Hippocampal formation (tissue), 2 donors: ENCODE results near the gene MARCHF5.
"Not testable (repeated sequence)": the region's sequence is repeated elsewhere in the genome, so short reads cannot be mapped to it uniquely, and the experiment has no call there.

ENCODE experiments used
- DNase-seq, 2 donors: peaks; one replicate each; lab custom pipeline; 2025; lab: John Stamatoyannopoulos, UW

Gene MARCHF5

GRCh38 chr10:92305133-92306072 lies 14.4 kb downstream of the MARCHF5 start:
- DNase-seq = no peak

DNA sequence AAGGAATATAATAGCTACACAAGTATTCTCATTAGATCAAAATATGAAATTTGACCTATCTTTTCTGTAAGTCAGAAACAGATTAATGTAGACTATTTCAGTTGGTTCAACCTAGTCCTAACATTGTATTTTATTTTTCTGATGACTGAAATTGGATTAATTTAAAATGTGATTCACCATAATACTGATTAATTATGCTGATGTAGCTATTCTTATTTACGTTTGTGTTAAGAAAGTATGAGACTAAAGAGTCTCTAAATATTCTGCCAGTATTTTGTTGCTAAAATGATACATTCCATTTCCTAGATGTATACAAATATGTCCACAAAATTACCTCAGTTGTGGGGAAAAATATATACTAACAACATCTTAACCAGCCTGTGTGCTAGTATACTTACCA lies 18.3 kb downstream of the MARCHF5 start:
- no peak for DNase-seq

DNA sequence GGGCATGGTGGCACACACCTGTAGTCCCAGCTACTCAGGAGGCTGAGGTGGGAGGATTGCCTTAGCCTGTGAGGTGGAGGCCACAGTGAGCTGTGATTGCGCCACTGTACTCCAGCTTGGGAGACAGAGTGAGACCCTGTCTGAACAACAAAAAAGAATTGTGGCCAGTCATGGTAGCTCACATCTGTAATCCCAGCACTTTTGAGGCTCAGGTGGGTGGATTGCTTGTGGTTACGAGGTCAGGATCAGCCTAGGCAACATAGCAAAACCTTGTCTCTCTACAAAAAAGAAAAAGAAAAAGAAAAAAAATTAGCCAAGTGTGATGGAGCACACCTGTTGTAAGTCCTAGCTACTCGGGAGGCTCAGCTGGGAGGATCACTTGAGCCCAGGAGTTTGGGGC lies 22.8 kb downstream of the MARCHF5 start:
- DNase-seq = no peak

GRCh38 chr10:92316610-92317009 lies 25.6 kb downstream of the MARCHF5 start:
- DNase-seq = no peak

DNA sequence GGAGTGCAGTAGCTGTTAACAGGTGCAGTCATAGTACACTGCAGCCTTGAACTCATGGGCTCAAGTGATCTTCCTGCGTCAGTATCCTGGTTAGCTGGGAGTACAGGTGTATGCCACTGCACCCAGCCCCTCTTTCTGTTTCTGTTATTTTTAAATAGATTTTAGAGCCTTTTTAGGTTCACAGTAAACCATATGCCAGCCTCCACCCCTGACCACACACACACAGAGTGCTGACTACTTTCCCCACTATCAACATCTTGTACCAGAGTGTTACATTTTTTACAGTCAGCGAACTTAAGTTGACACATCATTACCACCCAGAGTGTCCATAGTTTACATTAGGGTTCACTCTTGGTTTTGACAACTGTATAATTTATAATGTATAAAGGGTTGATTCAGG lies 32.1 kb downstream of the MARCHF5 start:
- no peak for DNase-seq

GRCh38 chr10:92327445-92328433 lies 36.8 kb downstream of the MARCHF5 start:
- no peak for DNase-seq

- DNase-seq = no peak
Measured at GRCh38 chr10:92328993-92329392, 38.0 kb downstream of the MARCHF5 start.

- not testable (repeated sequence) for DNase-seq
Measured at GRCh38 chr10:92329927-92330326, 39.0 kb downstream of the MARCHF5 start.

DNA sequence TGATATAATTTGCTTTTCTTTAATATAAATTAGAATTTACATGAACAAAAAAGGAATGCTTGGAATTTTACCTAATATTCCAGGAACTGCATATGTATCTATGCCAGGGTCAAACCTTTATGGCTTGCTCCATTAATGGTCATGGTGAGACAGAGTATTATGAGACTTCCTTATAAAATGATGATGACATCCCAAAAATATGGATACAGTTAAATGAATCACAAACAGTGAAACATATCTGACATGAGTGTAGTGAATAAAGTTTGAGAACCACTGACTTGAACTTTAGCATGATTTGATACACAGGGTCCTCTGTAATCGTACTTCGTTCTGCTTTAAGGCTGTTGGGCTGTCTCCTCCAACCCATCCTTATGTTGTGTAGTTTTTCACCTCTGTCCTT lies 51.8 kb downstream of the MARCHF5 start:
- DNase-seq = no peak

- DNase-seq = not testable (repeated sequence)
Measured at GRCh38 chr10:92345575-92345974, 54.6 kb downstream of the MARCHF5 start.

DNA sequence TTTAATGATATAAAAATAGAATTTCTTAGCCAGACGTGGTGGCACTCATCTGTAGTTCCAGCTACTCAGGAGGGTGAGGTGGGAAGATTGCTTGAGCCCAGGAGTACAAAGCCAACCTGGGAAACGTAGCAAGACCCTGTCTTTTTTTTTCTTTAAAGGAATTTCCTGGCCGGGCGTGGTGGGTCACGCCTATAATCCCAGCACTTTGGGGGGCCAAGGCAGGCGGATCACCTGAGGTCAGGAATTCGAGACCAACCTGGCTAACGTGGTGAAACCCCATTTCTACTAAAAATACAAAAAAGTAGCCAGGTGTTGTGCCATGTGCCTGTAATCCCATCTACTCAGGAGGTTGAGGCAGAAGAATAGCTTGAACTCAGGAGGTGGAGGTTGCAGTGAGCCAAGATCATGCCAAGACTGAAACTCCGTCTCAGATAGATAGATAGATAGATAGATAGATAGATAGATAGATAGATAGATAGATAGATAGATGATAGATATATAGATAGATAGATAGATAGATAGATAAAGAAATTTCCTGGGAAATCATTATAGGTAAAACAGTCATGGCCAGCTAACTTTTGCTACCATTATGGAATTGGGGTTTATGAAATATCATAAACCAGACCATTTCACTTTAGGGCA lies 56.2 kb downstream of the MARCHF5 start:
- DNase-seq = not testable (repeated sequence)

- no peak for DNase-seq
Measured at GRCh38 chr10:92350411-92350810, 59.4 kb downstream of the MARCHF5 start.

DNA sequence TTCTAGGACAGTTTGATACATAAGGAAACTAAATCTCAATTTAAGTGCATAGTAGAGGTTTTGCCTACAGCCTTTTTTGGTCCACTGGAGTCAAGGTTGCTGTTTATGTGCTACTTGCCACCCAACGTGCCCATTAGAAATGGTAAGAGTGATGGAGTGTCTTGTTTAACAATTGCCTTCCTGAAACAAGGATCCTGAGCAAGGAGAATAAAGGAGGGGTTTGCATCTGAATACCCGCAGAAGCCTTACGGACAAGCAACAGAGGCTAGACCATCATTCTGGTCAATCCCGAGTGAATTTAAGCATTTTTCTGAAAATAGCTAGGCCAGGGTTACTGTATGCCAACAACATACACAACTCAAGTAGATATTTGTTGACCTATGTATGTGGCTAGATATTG lies 63.6 kb downstream of the MARCHF5 start:
- DNase-seq = no peak

GRCh38 chr10:92356041-92356440 lies 65.1 kb downstream of the MARCHF5 start:
- DNase-seq = no peak

GRCh38 chr10:92363498-92363897 lies 72.5 kb downstream of the MARCHF5 start:
- DNase-seq = no peak

GRCh38 chr10:92366412-92367021 lies 75.5 kb downstream of the MARCHF5 start:
- DNase-seq = no peak

GRCh38 chr10:92377962-92378361 lies 87.0 kb downstream of the MARCHF5 start:
- DNase-seq = no peak

DNA sequence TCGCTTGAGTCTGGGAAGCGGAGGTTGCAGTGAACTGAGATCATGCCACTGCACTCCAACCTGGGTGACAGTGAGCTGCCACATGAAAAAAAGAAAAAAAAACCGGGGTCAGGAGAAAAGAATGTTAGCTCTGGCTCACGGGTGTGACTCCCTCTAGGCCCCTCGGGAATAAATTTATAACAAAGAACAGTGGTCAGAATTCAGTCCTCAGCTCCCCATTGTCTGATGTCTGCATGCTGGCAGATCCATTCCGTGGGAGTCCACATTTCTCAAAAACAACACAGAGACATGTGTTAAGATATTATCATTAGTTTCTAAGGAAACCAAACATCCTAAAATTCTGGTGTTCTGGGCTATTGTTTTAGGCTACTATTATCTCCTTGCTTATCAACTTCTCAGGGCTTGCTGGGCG lies 90.6 kb downstream of the MARCHF5 start:
- no peak for DNase-seq

DNA sequence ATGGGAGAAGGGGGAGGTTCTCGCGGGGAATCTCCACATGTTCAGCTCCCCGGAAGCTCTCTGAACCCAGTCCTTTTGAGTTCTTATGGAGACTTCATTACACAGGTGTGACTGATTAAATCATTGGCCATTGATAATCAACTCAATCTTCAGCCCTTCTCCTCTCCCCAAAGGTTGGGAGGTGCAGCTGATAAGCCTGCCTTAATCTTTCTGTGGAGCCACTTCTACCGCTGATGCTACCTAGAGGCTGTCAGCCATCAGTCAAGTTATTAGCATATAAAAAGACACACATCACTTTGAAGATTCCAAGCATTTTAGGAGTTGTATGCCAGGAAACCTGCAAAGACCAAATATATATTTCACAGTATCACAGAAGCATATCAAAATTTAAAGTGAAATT lies 91.7 kb downstream of the MARCHF5 start:
- no peak for DNase-seq

- DNase-seq = no peak
Measured at GRCh38 chr10:92384741-92385140, 93.8 kb downstream of the MARCHF5 start.

- no peak for DNase-seq
Measured at GRCh38 chr10:92385831-92386230, 94.9 kb downstream of the MARCHF5 start.
